ENCODE results near the gene MMP17.

MMP17 gene

DNA sequence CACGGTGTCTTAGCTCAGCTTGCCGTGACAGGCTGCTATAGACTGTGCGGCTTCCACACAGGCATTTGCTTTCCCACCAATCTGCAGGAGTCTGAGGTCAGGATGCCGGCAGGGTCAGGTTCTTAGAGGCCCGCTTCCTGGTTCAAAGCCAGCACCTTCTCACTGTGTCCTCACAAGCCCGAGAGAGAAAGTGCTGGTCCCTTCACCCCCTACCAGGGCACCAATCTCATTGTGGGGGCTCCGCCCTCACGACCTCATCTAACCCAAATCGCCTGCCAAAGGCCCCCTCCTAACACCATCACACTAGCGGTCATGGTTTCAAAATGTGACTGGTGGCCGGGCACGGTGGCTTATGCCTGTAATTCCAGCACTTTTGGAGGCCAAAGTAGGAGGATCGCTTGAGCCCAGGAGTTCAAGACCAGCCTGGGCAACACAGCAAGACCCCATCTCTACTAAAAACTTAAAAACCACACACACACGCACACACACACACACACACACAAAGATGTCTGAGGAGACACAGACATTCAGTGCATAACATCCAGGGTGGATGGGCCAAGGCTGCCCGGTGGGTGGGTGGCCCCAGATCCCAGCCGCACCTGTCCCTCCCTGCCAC, 26.8 kb downstream of the MMP17 start:
- peaks cover 37% of the 10 kb centered on the region for H3K27me3 Mint-ChIP-seq

DNA sequence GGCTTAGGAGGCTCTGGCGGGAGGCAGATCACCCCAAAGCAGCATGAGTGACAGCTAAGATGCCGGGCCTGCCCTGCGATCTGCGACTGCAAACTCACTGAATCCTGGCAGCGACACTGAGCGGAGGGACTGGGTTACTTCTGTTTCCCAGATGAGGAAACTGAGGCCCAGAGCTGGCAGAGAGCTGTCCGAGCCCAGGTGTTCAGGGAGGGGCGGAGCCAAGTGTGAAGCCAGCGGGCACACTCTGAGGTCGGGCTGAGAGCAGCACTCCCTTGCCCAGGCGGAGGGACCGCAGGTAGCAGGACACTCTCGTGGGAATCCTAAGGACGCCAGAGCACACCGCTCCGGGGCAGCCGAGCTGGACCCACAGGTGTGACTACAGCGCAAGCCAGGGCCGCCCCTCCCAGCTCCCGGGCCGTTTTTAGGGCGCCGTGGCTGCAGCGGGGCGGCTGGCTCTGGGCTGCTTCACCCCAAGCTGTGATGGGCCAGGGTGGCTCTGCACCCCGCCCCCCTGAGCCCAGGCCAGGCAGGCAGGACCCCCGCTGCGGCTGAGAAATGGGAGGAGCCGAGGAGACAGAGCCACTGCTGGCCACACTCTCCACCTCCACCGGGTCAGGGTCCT, 27.4 kb downstream of the MMP17 start:
- H3K4me1 Mint-ChIP-seq, result peaks cover 7% of the 10 kb centered on the region
- H3K27ac Mint-ChIP-seq, result no peak overlapping the region

More for the DNA sequence above, 26.8 kb downstream of the MMP17 start:
- Mint-ChIP-seq H3K36me3 (no peaks in the 10 kb centered on the region), H3K27ac (no peak overlapping the region), H3K4me3 (no peak overlapping the region), H3K4me1 (peaks cover 7% of the 10 kb centered on the region), H3K9me3 (no peaks in the 10 kb centered on the region)
- DNase-seq (ENCODE audit: low spot score in 2 of 2) (no peak), ATAC-seq (ENCODE audit: low read depth) (no peak)

DNA sequence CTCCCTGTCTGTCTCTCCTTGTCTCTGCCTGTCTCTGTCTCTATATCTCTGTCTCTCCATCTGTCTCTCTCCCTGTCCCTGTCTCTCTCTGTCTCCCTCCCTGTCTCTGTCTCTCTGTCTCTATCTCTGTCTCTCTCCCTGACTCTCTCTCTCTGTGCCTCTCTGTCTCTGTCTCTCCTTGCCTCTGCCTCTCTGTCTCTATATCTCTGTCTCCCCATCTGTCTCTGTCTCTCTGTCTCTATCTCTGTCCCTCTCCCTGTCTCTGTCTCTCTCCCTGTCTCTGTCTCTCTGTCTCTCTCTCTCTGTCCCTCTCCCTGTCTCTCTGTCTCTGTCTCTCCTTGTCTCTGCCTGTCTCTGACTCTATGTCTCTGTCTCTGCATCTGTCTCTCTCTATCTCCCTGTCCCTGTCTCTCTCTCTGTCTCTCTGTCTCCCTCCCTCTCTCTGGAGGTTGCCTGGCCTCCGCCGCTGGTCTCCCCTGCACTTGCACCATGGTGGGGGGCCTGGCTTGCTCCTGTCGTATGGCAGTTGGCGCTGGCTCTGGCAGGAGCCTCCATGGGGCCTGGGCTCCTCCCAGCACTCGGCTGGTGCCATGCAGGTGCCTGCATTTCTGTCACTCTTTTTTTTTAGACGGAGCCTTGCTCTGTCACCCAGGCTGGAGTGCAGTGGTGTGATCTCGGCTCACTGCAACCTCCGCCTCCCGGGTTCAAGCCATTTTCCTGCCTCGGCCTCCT, 28.3 kb downstream of the MMP17 start:
- Mint-ChIP-seq H3K27me3 (peaks cover 38% of the 10 kb centered on the region), H3K9me3 (no peaks in the 10 kb centered on the region), H3K4me1 (peaks cover 10% of the 10 kb centered on the region), H3K4me3 (no peak overlapping the region), H3K36me3 (no peaks in the 10 kb centered on the region), H3K27ac (no peak overlapping the region)
- ATAC-seq (ENCODE audit: low read depth) (no peak), DNase-seq (ENCODE audit: low spot score in 2 of 2) (no peak)

More for the DNA sequence above, 27.4 kb downstream of the MMP17 start:
- Mint-ChIP-seq H3K4me3 (no peak overlapping the region), H3K36me3 (no peaks in the 10 kb centered on the region), H3K27me3 (peaks cover 37% of the 10 kb centered on the region), H3K9me3 (no peaks in the 10 kb centered on the region)
- ATAC-seq (ENCODE audit: low read depth) (no peak), DNase-seq (ENCODE audit: low spot score in 2 of 2) (no peak)

DNA sequence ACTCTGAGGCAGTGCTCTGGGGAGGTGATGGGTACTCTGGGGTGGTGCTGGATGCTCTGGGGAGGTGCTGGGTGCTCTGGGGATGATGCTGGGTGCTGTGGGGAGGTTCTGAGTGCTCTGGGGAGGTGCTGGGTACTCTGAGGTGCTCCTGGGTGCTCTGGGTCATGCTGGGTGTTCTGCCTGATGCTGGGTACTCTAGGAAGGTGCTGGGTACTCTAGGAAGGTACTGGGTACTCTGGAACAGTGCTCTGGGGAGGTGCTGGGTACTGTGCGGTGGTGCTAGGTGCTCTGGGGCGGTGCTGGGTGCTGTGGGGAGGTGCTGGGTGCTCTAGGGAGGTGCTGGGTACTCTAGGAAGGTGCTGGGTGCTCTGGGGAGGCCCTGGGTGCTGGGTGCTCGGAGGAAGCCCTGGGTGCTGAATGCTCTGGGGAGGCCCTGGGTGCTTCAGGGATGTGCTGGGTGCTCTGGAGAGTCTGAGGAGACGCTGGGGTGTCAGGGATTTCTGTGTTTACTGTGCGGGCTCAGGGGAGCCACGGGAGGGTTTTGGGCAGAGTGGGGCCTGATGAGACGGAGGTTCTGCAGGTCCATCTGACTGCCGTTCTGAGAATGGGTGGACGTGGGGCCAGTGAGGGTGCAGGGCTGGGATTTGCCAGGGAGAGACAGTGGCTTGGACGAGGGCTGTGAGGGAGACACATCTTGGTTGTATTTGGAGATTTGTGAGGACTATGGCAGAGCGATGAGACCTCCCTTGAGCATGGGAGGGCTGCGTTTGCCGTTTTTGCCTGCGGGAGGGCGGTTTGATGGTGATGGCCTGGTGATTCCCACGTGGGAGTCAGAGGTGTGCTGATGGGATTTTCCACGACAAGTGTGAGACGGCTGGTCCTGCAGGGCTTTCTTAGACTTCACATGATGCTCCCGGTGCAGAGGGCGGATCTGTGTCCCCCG, 30.0 kb downstream of the MMP17 start:
- no peaks in the 10 kb centered on the region for H3K36me3 Mint-ChIP-seq
- H3K4me3 Mint-ChIP-seq, result no peak overlapping the region
- H3K4me1 Mint-ChIP-seq, result peaks cover 10% of the 10 kb centered on the region
- no peak for ATAC-seq (ENCODE audit: low read depth)
- no peak overlapping the region for H3K27ac Mint-ChIP-seq
- no peak for DNase-seq (ENCODE audit: low spot score in 2 of 2)
- H3K9me3 Mint-ChIP-seq, result no peaks in the 10 kb centered on the region
- peaks cover 30% of the 10 kb centered on the region for H3K27me3 Mint-ChIP-seq

DNA sequence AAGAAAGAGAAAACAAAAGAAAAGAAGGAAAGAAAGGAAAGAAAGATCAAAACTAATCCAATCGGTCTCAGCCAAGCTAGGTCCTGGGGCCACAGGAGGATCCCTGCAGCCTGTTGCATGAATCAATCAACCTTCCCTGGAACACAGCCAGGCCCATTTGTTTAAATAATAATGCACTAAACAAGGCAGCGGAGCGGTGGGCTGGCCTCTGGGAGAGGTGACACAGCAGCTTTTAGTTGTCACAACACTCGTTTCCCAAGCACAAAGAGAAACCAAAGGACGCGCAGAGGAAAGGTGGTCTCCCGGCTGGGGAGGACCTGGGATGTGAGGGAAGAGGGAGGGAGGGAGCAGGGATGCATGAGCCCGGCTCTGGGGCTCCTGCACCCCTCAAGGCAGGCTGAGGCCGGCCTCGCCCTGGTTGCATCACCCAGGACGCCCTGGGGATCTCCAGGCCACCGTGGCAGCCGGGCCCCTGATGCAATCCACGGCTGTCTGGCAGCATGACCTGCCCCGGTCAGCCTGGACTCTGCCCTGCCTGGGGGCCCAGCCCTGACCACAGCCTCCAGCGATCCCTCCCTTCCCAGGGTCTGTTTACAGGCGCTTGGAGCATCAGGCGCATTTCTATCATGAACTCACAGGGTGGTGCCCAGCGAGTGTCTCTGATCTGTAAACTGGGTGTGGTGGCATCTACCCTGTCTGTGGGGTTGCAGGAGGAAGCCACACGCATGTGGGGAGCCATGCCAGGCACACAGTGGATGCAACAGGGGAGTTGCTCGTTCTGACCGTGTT, 32.5 kb downstream of the MMP17 start:
- ATAC-seq (ENCODE audit: low read depth) (no peak), DNase-seq (ENCODE audit: low spot score in 2 of 2) (no peak)

DNA sequence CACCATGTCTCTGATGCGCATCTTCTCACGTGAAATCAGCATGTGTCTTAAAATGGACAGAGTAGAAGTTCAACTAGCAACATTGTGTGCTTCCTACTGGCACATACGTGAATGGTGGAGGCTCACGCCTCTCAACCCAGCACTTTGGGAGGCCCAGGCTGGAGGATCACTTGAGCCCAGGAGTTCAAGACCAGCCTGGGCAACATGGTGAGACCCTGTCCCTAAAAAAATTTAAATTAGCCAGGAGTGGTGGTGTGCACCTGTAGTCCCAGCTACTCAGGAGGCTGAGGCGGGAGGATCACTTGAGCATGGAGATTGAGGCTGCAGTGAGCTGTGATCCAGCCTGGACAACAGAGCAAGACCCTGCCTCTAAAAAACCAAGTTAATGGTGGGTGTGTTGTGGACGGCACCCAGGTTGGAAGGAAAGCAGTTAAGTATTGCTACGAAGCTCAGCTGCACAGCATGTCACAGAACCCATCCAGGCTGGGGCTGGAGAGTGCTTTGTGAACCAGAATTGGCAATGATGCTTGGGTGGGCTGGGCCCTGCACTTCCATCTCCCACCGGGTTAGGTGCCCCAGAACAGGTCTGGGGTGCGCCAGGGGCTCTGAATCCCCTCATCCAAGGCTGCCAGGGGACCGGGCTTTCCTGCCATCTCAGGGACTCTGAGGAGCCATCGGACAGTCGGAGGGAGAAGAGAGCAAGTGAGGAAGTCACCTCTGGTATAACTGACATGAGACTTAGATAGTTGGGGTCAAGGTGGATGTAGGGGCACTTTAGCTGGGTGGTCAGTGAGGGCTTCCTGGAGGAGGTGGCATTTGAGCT, 33.3 kb downstream of the MMP17 start:
- peaks cover 6% of the 10 kb centered on the region for H3K4me1 Mint-ChIP-seq
- no peak overlapping the region for H3K27ac Mint-ChIP-seq
- no peak overlapping the region for H3K4me3 Mint-ChIP-seq
- ATAC-seq (ENCODE audit: low read depth), result no peak
- peaks cover 21% of the 10 kb centered on the region for H3K27me3 Mint-ChIP-seq
- no peak for DNase-seq (ENCODE audit: low spot score in 2 of 2)
- no peaks in the 10 kb centered on the region for H3K36me3 Mint-ChIP-seq
- H3K9me3 Mint-ChIP-seq, result no peaks in the 10 kb centered on the region

More for the DNA sequence above, 32.5 kb downstream of the MMP17 start:
- Mint-ChIP-seq H3K4me3 (no peak overlapping the region), H3K36me3 (no peaks in the 10 kb centered on the region), H3K9me3 (no peaks in the 10 kb centered on the region), H3K27me3 (peaks cover 26% of the 10 kb centered on the region), H3K4me1 (peaks cover 10% of the 10 kb centered on the region), H3K27ac (no peak overlapping the region)

DNA sequence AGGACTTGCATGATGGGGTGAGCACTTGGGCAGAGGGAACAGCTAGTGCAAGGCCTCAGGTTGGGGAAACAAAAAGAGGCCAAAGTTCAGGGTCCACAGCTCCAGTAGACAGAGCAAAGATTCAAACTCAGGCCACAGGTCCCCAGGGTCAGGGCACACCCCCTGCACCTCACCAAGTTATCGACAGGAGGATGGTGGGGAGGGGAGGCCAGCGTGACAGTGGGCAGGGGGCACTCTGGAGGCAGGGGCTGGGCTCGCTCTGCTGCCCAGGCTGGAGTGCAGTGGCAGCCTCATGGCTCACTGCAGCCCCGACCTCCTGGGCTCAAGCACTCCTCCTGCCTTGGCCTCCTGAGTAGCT, 33.9 kb downstream of the MMP17 start:
- ATAC-seq (ENCODE audit: low read depth) (no peak), DNase-seq (ENCODE audit: low spot score in 2 of 2) (no peak)
- no peaks in the 10 kb centered on the region for H3K9me3 Mint-ChIP-seq
- H3K36me3 Mint-ChIP-seq, result no peaks in the 10 kb centered on the region
- H3K27ac Mint-ChIP-seq, result no peak overlapping the region
- peaks cover 4% of the 10 kb centered on the region for H3K4me1 Mint-ChIP-seq
- H3K4me3 Mint-ChIP-seq, result no peak overlapping the region
- peaks cover 18% of the 10 kb centered on the region for H3K27me3 Mint-ChIP-seq

DNA sequence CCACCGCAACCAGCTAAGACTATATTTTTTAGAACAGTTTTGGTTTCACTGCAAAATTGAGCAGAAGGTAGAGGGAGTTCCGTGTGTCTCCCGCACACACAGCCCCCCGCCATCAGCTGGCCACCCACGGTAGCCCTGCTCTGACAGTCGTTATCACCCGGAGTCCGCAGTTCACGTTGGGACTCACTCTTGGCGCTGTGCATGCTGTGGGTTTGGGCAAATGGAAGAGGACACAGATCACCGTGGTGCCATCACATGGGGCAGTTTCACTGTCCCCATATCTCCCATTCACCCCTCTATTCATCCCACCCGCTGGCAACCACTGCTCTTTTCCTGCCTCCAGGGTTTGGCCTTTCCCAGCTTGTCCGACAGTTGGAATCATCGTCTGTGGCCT, 34.4 kb downstream of the MMP17 start:
- no peak overlapping the region for H3K4me3 Mint-ChIP-seq
- ATAC-seq (ENCODE audit: low read depth) (no peak), DNase-seq (ENCODE audit: low spot score in 2 of 2) (no peak)
- no peak overlapping the region for H3K27ac Mint-ChIP-seq
- peaks cover 4% of the 10 kb centered on the region for H3K4me1 Mint-ChIP-seq
- no peaks in the 10 kb centered on the region for H3K36me3 Mint-ChIP-seq
- H3K27me3 Mint-ChIP-seq, result peaks cover 15% of the 10 kb centered on the region
- no peaks in the 10 kb centered on the region for H3K9me3 Mint-ChIP-seq

DNA sequence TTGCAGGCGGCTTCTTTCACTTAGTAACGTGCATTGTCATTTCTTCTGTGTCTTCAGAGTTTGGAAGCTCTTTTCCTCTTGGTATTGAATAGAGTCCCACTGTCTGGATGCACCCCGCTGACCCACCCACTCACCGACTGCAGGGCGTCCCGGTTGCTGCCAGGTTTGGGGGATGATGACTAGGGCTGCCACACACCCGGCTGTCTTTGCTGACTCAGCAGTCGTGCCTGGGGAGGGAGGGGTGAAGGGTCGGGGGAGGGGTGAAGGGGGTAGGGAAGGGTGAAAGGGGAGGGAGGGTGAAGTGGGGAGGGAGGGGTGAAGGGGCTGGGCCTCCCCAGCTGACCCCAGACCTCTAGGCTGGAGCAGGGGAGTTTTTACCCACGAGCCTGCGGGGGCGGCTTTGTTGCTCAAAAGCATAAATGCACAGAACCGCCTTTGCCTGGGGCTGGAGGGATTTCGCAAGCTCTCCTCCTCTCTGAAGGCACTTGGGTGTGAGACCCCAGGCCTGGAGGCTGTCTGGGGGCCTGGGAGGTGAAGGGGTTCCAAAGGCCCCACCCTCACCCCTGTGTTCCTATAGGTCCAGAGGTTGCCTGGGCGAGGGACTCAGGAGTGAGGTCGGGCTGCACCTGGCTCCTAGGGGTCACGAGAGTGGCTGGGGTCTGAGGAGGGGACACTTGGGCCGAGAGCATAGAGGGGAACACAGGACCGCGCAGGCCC, 35.0 kb downstream of the MMP17 start:
- H3K27ac Mint-ChIP-seq, result no peak overlapping the region
- ATAC-seq (ENCODE audit: low read depth), result no peak
- H3K4me3 Mint-ChIP-seq, result no peak overlapping the region
- no peaks in the 10 kb centered on the region for H3K36me3 Mint-ChIP-seq
- H3K4me1 Mint-ChIP-seq, result peaks cover 4% of the 10 kb centered on the region
- no peak for DNase-seq (ENCODE audit: low spot score in 2 of 2)
- no peaks in the 10 kb centered on the region for H3K9me3 Mint-ChIP-seq
- H3K27me3 Mint-ChIP-seq, result peaks cover 11% of the 10 kb centered on the region

DNA sequence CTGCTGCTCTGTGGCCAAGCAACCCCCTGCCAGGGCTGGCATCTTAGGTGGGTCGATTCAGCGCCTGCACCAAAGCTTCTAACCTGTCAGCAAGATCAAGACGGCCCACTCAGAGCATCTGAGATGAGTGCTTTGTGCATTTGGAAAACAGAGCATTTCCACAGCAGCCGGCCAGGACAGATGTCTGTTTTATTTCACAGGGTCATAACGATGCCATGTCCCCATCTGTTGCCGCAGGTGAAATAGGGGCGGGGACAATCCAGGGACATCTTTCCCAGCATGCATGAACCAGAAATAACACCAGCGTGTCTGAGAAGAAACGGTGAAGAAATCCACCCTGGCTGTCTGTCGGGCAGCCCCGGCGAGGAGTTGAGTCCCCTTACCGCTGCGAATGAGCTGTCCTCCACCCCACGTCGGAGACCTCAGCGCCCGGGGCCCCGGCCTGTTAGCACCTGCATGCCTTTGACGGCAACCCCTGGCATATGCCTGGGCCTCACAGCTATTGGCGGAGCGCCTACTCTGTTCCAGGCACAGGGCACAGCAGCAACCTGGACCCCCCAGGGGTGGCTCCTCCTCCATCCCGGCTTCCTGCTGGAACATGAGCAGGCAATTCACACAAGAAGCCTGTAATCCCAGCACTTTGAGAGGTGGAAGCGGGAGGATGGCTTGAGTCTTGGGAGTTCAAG, 35.7 kb downstream of the MMP17 start:
- Mint-ChIP-seq H3K4me3 (no peak overlapping the region), H3K36me3 (no peaks in the 10 kb centered on the region), H3K27me3 (peaks cover 5% of the 10 kb centered on the region), H3K4me1 (peaks cover 4% of the 10 kb centered on the region), H3K27ac (no peak overlapping the region), H3K9me3 (no peaks in the 10 kb centered on the region)
- DNase-seq (ENCODE audit: low spot score in 2 of 2) (no peak), ATAC-seq (ENCODE audit: low read depth) (no peak)

DNA sequence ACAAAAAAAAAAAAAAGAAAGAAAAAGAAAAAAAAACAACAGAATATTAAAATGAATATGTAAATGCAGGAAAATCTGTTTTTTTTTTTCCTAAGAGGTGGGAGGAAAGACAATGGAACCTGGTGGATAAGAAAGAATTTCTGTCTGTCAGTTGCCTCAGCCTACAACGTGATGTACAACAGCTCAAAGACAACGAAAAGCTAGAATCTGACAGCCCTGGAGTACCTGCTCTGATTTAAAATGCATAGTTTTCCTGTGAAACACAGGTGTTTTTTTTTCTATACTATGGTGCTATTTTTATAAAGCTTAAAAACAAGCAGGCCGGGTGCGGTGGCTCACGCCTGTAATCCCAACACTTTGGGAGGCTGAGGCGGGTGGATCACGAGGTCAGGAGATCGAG, 36.3 kb downstream of the MMP17 start:
- DNase-seq (ENCODE audit: low spot score in 2 of 2) (no peak), ATAC-seq (ENCODE audit: low read depth) (no peak)
- Mint-ChIP-seq H3K27me3 (peaks cover 5% of the 10 kb centered on the region), H3K4me1 (peaks cover 4% of the 10 kb centered on the region), H3K36me3 (no peaks in the 10 kb centered on the region), H3K9me3 (no peaks in the 10 kb centered on the region), H3K4me3 (no peak overlapping the region), H3K27ac (no peak overlapping the region)
